NCI-H1092 treated with DMSO at 0.1 percent for 48 hours (cell line): Measurements from ENCODE around the gene NINL.
A peak's percentile ranks its signal among the peaks of the same experiment; 100 is the strongest.
"Not testable (repeated sequence)": the region's sequence is repeated elsewhere in the genome, so short reads cannot be mapped to it uniquely, and the experiment has no call there.

Experiments used
- DNase-seq: peaks from one replicate; lab custom pipeline; 2025; lab: John Stamatoyannopoulos, UW

The NINL gene

GRCh38 chr20:25532971-25533391 lies 52.4 kb downstream of the NINL start:
- no peak for DNase-seq

GRCh38 chr20:25532015-25532751 lies 53.1 kb downstream of the NINL start:
- no peak for DNase-seq

- no peak for DNase-seq
Observed at GRCh38 chr20:25529295-25529951, 55.9 kb downstream of the NINL start.

- no peak for DNase-seq
Observed at GRCh38 chr20:25527949-25528348, 57.4 kb downstream of the NINL start.

GRCh38 chr20:25526446-25526845 lies 58.9 kb downstream of the NINL start:
- DNase-seq: no peak

- no peak for DNase-seq
Observed at GRCh38 chr20:25525867-25526266, 59.5 kb downstream of the NINL start.

- no peak for DNase-seq
Observed at GRCh38 chr20:25525295-25525694, 60.0 kb downstream of the NINL start.

- DNase-seq: no peak
Observed at GRCh38 chr20:25521382-25521781, 63.9 kb downstream of the NINL start.

GRCh38 chr20:25517124-25517523 lies 68.2 kb downstream of the NINL start:
- no peak for DNase-seq

- no peak for DNase-seq
Observed at GRCh38 chr20:25514747-25515340, 70.5 kb downstream of the NINL start.

GRCh38 chr20:25514195-25514594 lies 71.1 kb downstream of the NINL start:
- DNase-seq: no peak

GRCh38 chr20:25512709-25513108 lies 72.6 kb downstream of the NINL start:
- DNase-seq: no peak

GRCh38 chr20:25511183-25511582 lies 74.1 kb downstream of the NINL start:
- DNase-seq: no peak

- DNase-seq: no peak
Observed at GRCh38 chr20:25510721-25511120, 74.6 kb downstream of the NINL start.

- DNase-seq: no peak
Observed at GRCh38 chr20:25510202-25510601, 75.1 kb downstream of the NINL start.

- no peak for DNase-seq
Observed at GRCh38 chr20:25509084-25509483, 76.2 kb downstream of the NINL start.

- peak; percentile 3 for DNase-seq
Observed at GRCh38 chr20:25508083-25508770, 77.1 kb downstream of the NINL start.

- DNase-seq: no peak
Observed at GRCh38 chr20:25507385-25508082, 77.8 kb downstream of the NINL start.

- DNase-seq: no peak
Observed at GRCh38 chr20:25504366-25505135, 80.8 kb downstream of the NINL start.

- DNase-seq: no peak
Observed at GRCh38 chr20:25503936-25504335, 81.4 kb downstream of the NINL start.

- not testable (repeated sequence) for DNase-seq
Observed at GRCh38 chr20:25503051-25503639, 82.2 kb downstream of the NINL start.
